ENCODE data around the gene ETFDH. TPM values are rescaled to one million over a fixed set of nuclear protein-coding genes. Genes with fewer than 3 reads are reported as not detected.
"Not testable (repeated sequence)": the region's sequence is repeated elsewhere in the genome, so short reads cannot be mapped to it uniquely, and the experiment has no call there.

The ETFDH gene
- total RNA-seq, 2 donors from 2014 or later: 96.6 to 156 TPM

DNA sequence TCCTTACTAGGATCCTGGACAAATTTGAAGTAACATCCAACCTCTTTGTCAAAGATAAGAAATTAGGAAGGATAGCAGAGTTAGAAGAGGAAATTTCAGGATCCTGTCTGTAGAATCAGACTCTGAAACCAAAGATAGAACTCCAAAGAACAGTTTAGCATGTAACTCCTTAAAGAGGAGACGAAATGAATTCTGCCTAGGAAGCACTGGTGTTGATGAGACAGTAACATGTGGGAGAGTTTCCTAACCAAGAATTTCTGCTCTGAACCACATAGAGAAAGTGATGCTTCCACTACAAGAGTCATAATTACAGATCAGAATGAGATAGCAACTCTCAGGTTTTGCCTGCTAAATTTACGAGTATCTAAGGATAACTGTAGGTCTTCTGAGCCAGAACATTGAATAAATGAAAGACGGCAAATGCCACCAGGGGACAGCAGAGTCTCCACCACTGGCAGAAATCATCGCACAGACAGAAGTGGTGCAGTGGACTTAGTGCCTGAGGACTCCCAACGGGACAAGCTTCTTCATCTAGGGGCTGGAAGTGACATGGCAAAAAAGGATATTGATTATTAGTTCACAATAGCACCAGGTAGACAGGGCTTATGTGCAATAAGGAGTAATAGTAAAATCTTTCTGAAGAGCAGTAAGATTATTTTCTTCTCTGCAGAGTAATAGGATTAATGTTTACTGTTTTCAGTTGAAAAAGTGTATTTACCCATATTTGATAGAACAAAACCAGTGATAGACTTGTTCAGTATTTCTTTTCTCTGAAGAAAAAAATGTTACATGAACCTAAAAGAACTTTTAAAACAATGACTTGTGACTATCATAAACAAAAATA lies 57.8 kb downstream of the ETFDH start:
- H3K4me3 ChIP-seq: no peak overlapping the region
- H3K9me3 ChIP-seq: no peaks in the 10 kb centered on the region
- H3K4me1 ChIP-seq: no peaks in the 10 kb centered on the region
- TF ChIP-seq, protein P1, sequence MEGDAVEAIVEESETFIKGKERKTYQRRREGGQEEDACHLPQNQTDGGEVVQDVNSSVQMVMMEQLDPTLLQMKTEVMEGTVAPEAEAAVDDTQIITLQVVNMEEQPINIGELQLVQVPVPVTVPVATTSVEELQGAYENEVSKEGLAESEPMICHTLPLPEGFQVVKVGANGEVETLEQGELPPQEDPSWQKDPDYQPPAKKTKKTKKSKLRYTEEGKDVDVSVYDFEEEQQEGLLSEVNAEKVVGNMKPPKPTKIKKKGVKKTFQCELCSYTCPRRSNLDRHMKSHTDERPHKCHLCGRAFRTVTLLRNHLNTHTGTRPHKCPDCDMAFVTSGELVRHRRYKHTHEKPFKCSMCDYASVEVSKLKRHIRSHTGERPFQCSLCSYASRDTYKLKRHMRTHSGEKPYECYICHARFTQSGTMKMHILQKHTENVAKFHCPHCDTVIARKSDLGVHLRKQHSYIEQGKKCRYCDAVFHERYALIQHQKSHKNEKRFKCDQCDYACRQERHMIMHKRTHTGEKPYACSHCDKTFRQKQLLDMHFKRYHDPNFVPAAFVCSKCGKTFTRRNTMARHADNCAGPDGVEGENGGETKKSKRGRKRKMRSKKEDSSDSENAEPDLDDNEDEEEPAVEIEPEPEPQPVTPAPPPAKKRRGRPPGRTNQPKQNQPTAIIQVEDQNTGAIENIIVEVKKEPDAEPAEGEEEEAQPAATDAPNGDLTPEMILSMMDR (IDR thresholded peaks at IDR 0.05): peak; percentile 89 to 97
- H3K36me3 ChIP-seq: no peaks in the 10 kb centered on the region
- no peaks in the 10 kb centered on the region for H3K27me3 ChIP-seq
- DNase-seq (ENCODE audit: low spot score): peak; percentile 82
- no peak overlapping the region for H3K27ac ChIP-seq

DNA sequence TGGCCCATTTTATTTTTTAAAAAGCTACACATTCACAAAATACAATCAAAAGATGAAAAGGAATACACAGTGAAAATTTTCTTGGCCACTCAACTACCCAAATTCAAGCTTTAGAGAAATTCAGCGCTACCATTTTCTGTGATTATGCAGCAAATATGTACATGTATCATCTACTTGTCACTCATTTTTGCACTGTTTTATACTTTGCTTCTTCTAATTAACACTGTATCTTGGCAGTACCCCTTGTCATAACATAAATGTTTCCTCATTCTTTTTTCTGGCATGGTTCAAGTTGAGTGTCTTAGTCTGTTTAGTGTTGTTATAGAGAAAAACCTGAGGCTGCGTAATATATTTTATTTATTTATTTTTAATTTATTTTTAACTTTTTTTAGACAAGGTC lies 66.8 kb downstream of the ETFDH start:
- H3K27ac ChIP-seq: no peak overlapping the region
- no peaks in the 10 kb centered on the region for H3K9me3 ChIP-seq
- H3K4me3 ChIP-seq: no peak overlapping the region
- H3K36me3 ChIP-seq: no peaks in the 10 kb centered on the region
- no peaks in the 10 kb centered on the region for H3K27me3 ChIP-seq
- DNase-seq (ENCODE audit: low spot score): no peak
- H3K4me1 ChIP-seq: no peaks in the 10 kb centered on the region
- TF ChIP-seq, protein P1 (IDR thresholded peaks at IDR 0.05): no peak

DNA sequence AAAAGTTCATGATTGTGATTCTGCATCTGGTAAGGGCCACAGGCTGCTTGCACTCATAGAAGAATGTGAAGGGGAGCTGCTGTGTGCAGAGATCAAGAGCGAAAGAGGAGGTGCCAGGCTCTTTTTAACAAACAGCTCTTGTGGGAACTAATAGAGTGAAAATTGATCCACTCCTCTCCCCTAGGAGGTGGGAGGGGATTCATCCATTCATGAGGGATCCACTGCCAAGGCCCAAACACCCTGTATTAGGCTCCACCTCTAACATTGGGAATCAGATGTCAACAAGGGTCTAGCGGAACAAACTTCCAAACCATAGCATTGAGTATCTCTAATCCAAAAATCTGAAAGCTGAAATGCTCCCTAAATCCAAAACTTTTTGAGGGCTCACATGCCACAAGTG lies 67.5 kb downstream of the ETFDH start:
- no peaks in the 10 kb centered on the region for H3K36me3 ChIP-seq
- H3K27me3 ChIP-seq: no peaks in the 10 kb centered on the region
- DNase-seq (ENCODE audit: low spot score): no peak
- no peaks in the 10 kb centered on the region for H3K9me3 ChIP-seq
- TF ChIP-seq, protein P1 (IDR thresholded peaks at IDR 0.05): no peak
- no peak overlapping the region for H3K4me3 ChIP-seq
- H3K4me1 ChIP-seq: no peaks in the 10 kb centered on the region
- no peak overlapping the region for H3K27ac ChIP-seq

DNA sequence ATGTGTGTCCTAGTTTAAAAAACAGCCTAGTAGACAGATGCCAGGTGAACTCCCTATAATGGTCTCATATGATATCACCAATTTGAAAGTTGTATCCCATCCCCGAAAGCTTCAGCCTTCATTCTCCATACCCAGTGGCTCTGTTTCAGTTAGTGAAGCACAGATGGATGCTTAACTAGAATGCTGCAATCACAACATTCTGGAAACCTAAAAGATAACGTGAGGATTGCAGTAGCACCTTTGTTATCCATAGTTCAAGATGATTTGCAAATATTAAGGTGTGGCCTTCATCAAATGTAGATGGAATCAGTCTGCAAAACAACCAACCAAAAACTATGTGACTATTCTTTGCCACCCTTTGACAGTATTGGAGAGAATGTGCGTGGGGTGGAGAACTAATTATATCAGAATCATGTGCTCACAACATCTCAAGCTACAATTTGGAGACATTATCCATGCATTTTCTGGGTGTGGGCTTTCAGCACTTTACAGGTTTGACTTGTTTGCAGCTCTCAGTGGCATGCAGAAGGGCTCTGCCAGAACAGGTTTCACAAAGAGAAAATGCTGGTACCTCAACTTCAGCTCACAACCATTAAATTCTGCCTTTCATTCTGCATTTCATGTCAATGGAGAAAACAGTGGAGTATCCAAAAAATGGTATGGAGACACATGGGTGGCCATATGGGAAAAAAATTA lies 69.4 kb downstream of the ETFDH start:
- Histone ChIP-seq H3K36me3 (no peaks in the 10 kb centered on the region), H3K27me3 (no peaks in the 10 kb centered on the region), H3K9me3 (peaks cover 0 to 3% of the 10 kb centered on the region in 2 donors), H3K4me1 (no peaks in the 10 kb centered on the region), H3K4me3 (no peak overlapping the region), H3K27ac (no peak overlapping the region)
- no peak for DNase-seq (ENCODE audit: low spot score)
- TF ChIP-seq, protein P1 (IDR thresholded peaks at IDR 0.05): no peak

DNA sequence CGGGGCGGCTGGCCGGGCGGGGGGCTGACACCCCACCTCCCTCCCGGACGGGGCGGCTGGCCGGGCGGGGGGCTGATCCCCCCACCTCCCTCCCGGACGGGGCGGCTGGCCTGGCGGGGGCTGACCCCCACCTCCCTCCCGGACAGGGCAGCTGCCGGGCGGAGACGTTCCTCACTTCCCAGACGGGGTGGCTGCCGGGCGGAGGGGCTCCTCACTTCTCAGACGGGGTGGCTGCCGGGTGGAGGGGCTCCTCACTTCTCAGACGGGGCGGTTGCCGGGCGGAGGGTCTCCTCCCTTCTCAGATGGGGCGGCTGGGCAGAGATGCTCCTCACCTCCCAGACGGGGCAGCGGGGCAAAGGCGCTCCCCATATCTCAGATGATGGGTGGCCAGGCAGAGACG lies 74.4 kb downstream of the ETFDH start:
- H3K9me3 ChIP-seq; H3K4me1 ChIP-seq; H3K27me3 ChIP-seq; H3K27ac ChIP-seq; H3K36me3 ChIP-seq; DNase-seq (ENCODE audit: low spot score); H3K4me3 ChIP-seq: not testable (repeated sequence)

DNA sequence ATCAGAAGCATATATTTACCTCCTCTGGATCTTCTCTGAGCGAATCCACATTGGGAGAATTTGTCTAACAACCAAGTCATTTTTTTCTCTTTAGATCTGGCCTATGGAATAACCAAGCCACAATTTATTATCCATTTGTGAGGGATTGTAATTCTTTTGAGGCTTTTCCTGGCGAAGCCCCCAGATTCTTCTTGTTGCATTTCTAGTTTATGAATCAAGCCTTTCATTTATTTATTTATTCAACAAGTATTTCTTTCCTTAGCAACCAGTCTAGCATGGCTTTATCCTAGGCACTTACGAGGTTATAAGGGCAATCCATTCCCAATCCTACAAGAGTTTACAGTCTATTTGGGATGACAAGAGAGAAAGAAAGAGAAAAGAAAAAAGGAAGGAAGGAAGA lies 78.3 kb downstream of the ETFDH start:
- no peak for DNase-seq (ENCODE audit: low spot score)
- TF ChIP-seq, protein P1 (IDR thresholded peaks at IDR 0.05): no peak
- Histone ChIP-seq H3K36me3 (no peaks in the 10 kb centered on the region), H3K27ac (no peak overlapping the region), H3K4me1 (no peaks in the 10 kb centered on the region), H3K27me3 (no peaks in the 10 kb centered on the region), H3K9me3 (no peaks in the 10 kb centered on the region), H3K4me3 (no peak overlapping the region)
